T-helper 17 cell (primary cell): ENCODE results near the gene TMEM238L. TPM values are rescaled to one million over a fixed set of nuclear protein-coding genes. Genes with fewer than 3 reads are reported as not detected.

Experiments used
- ATAC-seq: fragments of 150-1000 bp; cut with Tn5 transposase; 2 replicates; pipeline ENCODE4 v1.10.0; 2021; ENCODE audit warnings: mild to moderate bottlenecking, moderate library complexity
- DNase-seq, 3 donors: peaks; one replicate each; pipeline versions ENCODE4 v3.0.0 to v3.0.0-alpha.2; 2020 to 2021
- H3K9me3 ChIP-seq: one replicate; pipeline ENCODE4 v1.7.0; 2013; ENCODE audit warnings: low read length, mild to moderate bottlenecking; ENCODE audit not compliant: control insufficient read depth, poor library complexity, severe bottlenecking
- H3K27ac Mint-ChIP-seq: one replicate; pipeline ENCODE4 v1.8.0; 2022; ENCODE audit warnings: mild to moderate bottlenecking, moderate library complexity, mixed read lengths
- H3K27me3 Mint-ChIP-seq: one replicate; pipeline ENCODE4 v1.8.0; 2022; ENCODE audit warnings: mixed read lengths
- H3K36me3 Mint-ChIP-seq: one replicate; pipeline ENCODE4 v1.8.0; 2022; ENCODE audit warnings: low read depth, mixed read lengths
- H3K4me1 Mint-ChIP-seq: one replicate; pipeline ENCODE4 v1.8.0; 2022; ENCODE audit warnings: mild to moderate bottlenecking, mixed read lengths
- H3K4me3 Mint-ChIP-seq: one replicate; pipeline ENCODE4 v1.8.0; 2022; ENCODE audit warnings: mild to moderate bottlenecking, moderate library complexity, mixed read lengths
- total RNA-seq, 4 donors: library from RNA in 2 of 4; stranded (reverse) in 2 of 4; gene quantifications; one replicate each; pipeline ENCODE4 v1.2.3 and lab custom pipeline; 2022 to 2026

Gene TMEM238L
- total RNA-seq, 2 donors from 2014 or later, result not detected

DNA sequence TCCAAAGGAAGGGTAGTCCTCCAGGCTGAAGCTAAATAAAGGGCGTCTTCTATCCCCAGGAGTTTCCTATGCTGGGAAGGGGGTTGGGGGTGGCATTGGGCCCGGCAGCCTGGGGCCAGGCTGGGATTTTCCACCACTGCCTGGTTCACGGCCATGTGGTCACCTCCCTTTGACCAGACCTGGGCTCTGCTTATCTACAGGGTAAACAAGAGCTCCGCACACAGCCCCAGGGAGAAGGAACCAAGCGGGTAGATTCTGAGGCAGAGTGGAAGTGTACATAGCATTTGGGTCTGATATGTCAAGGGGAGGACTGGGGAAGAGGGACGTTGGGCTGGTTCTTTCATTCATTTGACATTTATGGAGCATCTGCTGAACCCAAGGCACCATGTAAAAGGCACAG is 46.8 kb downstream of the TMEM238L start:
- no peak for DNase-seq
- no peak overlapping the region for H3K4me3 Mint-ChIP-seq
- H3K27ac Mint-ChIP-seq, result no peak overlapping the region
- peaks cover 2% of the 10 kb centered on the region for H3K36me3 Mint-ChIP-seq
- H3K4me1 Mint-ChIP-seq, result peaks cover 2% of the 10 kb centered on the region
- peaks cover 6% of the 10 kb centered on the region for H3K27me3 Mint-ChIP-seq
- no peaks in the 10 kb centered on the region for H3K9me3 ChIP-seq
- no peak for ATAC-seq

DNA sequence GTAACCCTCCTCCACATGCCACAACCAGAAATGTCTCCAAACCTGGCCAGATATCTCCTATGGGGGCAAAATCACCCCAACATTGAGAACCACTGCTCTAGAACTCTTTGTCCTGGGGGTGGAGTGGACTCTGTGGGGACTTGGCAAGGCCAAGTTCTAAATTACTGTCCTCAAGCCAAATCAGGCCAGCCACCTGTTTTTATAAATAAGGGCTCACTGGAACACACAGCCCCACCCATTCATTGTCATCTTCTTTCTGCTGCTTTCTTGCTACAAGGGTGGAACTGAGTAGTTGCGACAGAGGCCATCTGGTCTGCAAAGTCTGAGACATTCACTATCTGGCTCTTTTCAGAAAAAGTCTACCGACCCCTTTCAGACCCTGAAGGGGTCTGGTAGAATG is 47.3 kb downstream of the TMEM238L start:
- H3K9me3 ChIP-seq, result no peaks in the 10 kb centered on the region
- no peak overlapping the region for H3K27ac Mint-ChIP-seq
- peaks cover 2% of the 10 kb centered on the region for H3K4me1 Mint-ChIP-seq
- no peak overlapping the region for H3K4me3 Mint-ChIP-seq
- DNase-seq (no peak), ATAC-seq (no peak)
- peaks cover 2% of the 10 kb centered on the region for H3K27me3 Mint-ChIP-seq
- H3K36me3 Mint-ChIP-seq, result peaks cover 2% of the 10 kb centered on the region

DNA sequence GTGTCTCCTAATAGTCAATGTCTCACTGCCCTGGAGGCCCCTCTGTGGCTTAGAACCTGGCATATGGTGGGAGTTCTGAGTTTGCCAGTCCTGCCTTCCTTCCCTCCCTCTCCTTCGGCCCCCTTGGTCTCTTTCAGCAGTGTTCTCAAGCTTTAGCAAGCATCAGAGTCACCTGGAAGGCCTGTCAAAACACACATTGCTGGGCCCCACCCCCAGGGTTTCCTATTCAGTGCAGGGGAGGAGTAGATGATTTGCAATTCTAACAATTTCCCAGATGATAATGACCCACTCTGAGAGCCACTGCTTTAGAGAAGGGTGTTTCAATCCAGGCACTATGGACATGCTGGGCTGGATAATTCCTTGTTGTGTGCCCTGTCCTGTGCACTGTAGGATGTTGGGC is 47.7 kb downstream of the TMEM238L start:
- Mint-ChIP-seq H3K36me3 (peaks cover 2% of the 10 kb centered on the region), H3K4me3 (no peak overlapping the region), H3K27me3 (no peaks in the 10 kb centered on the region), H3K27ac (no peak overlapping the region), H3K4me1 (peaks cover 2% of the 10 kb centered on the region)
- ATAC-seq, result no peak
- no peak for DNase-seq
- H3K9me3 ChIP-seq, result no peaks in the 10 kb centered on the region

DNA sequence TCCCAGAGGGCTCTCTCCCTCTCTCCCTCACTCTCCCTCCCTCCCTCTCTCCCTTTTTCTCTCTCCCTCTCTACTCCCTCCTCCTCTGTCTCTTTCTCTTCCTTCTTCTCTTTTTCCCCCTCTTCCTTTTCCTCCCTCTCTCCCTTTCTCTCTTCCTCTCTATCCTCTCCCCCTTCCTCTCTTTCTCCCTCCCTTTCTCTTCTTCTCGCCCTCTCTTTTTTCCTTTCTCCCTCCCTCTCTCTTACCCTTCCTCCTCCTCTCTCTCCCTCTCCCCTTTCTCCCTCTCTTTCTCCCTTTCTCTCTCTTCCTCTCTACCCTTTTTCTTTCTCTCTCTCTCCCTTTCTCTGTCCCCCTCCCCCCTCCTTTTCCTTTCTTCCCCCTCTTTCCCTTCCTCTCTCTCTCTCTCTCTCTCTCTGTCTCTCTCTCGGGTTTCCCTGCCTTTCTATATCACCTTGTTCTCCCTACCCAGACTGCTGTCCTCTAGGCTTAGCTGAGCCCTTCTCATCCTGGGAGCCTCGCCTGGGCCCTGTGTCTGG is 48.2 kb downstream of the TMEM238L start:
- ATAC-seq (no peak), DNase-seq (no peak)
- Mint-ChIP-seq H3K4me1 (peaks cover 2% of the 10 kb centered on the region), H3K4me3 (no peak overlapping the region), H3K27me3 (peaks cover 2% of the 10 kb centered on the region), H3K27ac (peak overlapping the region; percentile 27), H3K36me3 (peaks cover 2% of the 10 kb centered on the region)
- H3K9me3 ChIP-seq, result no peaks in the 10 kb centered on the region

GRCh38 chr17:10754861-10755591 is 48.9 kb downstream of the TMEM238L start:
- no peaks in the 10 kb centered on the region for H3K9me3 ChIP-seq
- ATAC-seq, result no peak
- Mint-ChIP-seq H3K27ac (peak overlapping the region; percentile 72), H3K4me1 (peaks cover 2% of the 10 kb centered on the region), H3K27me3 (peaks cover 5% of the 10 kb centered on the region), H3K4me3 (no peak overlapping the region), H3K36me3 (peaks cover under 1% of the 10 kb centered on the region)
- DNase-seq, result no peak

DNA sequence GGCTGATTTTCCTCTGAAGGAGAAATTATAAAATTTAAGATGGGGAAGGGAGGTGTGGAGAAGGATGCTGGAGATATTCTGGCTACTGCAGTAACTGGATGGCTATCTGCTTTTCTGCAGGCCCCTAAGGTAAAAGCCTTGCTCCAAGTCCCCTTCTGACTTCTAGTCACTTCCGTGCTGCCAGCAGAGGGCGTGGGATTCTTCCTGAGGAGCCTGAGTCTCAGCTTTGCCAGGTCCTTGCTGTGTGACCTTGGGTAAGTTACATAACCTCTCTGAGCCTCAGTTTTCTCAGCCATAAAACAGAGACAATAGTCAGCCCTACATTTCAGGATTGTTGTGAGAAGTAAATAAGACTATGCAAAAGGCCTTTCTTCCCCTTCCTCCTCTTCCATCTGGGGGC is 49.8 kb downstream of the TMEM238L start:
- DNase-seq (no peak), ATAC-seq (no peak)
- Mint-ChIP-seq H3K36me3 (peaks cover 2% of the 10 kb centered on the region), H3K4me1 (peaks cover 2% of the 10 kb centered on the region), H3K27me3 (peaks cover 11% of the 10 kb centered on the region), H3K4me3 (no peak overlapping the region), H3K27ac (peak overlapping the region; percentile 72)
- no peaks in the 10 kb centered on the region for H3K9me3 ChIP-seq

GRCh38 chr17:10752696-10753095 is 51.2 kb downstream of the TMEM238L start:
- Mint-ChIP-seq H3K4me3 (no peak overlapping the region), H3K36me3 (peaks cover 2% of the 10 kb centered on the region), H3K27me3 (peaks cover 16% of the 10 kb centered on the region), H3K27ac (no peak overlapping the region), H3K4me1 (peaks cover 2% of the 10 kb centered on the region)
- DNase-seq (no peak), ATAC-seq (no peak)
- H3K9me3 ChIP-seq, result no peaks in the 10 kb centered on the region

- Mint-ChIP-seq H3K4me3 (no peak overlapping the region), H3K27me3 (peaks cover 22% of the 10 kb centered on the region), H3K4me1 (peaks cover 2% of the 10 kb centered on the region), H3K27ac (no peak overlapping the region), H3K36me3 (peaks cover 2% of the 10 kb centered on the region)
- DNase-seq (no peak), ATAC-seq (no peak)
- H3K9me3 ChIP-seq, result no peaks in the 10 kb centered on the region
Measured at GRCh38 chr17:10751563-10751962, 52.3 kb downstream of the TMEM238L start.

- DNase-seq, result no peak
- ATAC-seq, result no peak
- H3K9me3 ChIP-seq, result no peaks in the 10 kb centered on the region
- peaks cover 2% of the 10 kb centered on the region for H3K36me3 Mint-ChIP-seq
- peaks cover 22% of the 10 kb centered on the region for H3K27me3 Mint-ChIP-seq
- no peak overlapping the region for H3K4me3 Mint-ChIP-seq
- H3K27ac Mint-ChIP-seq, result no peak overlapping the region
- no peaks in the 10 kb centered on the region for H3K4me1 Mint-ChIP-seq
Measured at GRCh38 chr17:10750210-10750609, 53.7 kb downstream of the TMEM238L start.

DNA sequence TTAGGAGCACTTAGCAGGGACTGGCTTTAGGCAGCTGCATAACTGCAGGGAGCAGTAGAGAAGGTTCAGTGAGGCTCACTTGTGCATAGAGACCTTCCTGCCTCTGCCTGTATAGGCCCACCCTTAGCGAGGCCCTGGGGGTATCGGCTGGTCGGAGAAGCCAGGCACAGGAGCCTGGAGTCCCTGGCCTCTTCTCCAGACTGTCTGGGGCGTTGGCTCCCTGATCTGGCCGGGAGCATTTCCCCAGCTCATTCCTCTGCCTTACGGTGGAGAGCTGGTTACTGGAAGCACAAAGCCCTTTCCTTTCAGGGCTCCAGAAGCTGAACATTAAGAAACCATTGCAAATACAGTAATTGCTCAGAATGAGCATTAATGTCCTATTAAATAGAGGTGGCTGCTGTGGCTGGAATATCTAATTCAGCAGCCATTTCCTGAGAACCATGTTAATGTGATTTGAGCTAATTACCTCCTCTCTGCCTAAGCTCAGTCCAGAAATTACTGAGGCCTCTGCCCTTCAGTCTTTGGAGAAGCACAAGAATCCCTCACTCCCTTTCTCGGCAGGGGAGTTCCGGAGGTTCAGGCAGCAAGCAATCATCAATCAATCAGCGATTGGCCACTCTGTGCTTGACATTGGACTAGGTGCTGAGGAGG is 55.2 kb downstream of the TMEM238L start:
- no peak overlapping the region for H3K4me3 Mint-ChIP-seq
- DNase-seq, result no peak
- H3K27ac Mint-ChIP-seq, result peak overlapping the region; percentile 32
- peaks cover 4% of the 10 kb centered on the region for H3K36me3 Mint-ChIP-seq
- peaks cover 8% of the 10 kb centered on the region for H3K4me1 Mint-ChIP-seq
- no peak for ATAC-seq
- H3K27me3 Mint-ChIP-seq, result peaks cover 22% of the 10 kb centered on the region
- H3K9me3 ChIP-seq, result no peaks in the 10 kb centered on the region

DNA sequence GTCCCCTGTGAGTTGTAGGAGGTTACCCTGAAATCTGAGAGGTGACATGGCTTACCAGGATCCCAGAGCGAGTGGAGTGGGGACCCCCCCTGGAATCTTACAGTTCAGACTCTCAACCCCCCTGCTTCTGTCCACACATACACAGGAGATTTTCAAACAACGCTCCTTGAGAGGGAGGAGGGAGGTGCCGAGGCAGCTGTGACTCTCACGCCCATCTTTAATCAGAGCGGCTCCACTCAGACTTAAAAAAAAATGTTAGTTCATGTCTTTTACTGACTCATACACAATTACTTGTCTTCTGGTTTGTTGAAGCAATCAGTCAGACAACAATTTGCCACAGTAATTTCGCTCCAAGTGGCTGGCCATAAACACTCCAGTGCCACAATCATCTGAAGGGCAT is 58.7 kb downstream of the TMEM238L start:
- no peak for DNase-seq
- Mint-ChIP-seq H3K4me1 (peaks cover 13% of the 10 kb centered on the region), H3K27ac (no peak overlapping the region), H3K36me3 (peaks cover 8% of the 10 kb centered on the region), H3K4me3 (no peak overlapping the region), H3K27me3 (peaks cover 23% of the 10 kb centered on the region)
- ATAC-seq, result no peak
- no peaks in the 10 kb centered on the region for H3K9me3 ChIP-seq
